WTC11 (cell line): ENCODE measurements around the gene RUNX1.

Source experiments
- JUN ChIP-seq: sonication (generic); formaldehyde crosslinking; IDR thresholded peaks from 2 replicates; pipeline ENCODE4 v1.8.0; 2023; ENCODE audit warnings: mild to moderate bottlenecking, missing genetic modification reagents
- MYBL2 ChIP-seq: sonication (generic); formaldehyde crosslinking; IDR thresholded peaks from 2 replicates; pipeline ENCODE4 v1.8.1; 2023; ENCODE audit warnings: mild to moderate bottlenecking, moderate library complexity, missing genetic modification reagents
- SP1 ChIP-seq: sonication (generic); formaldehyde crosslinking; conservative IDR thresholded peaks from 2 replicates; pipeline ENCODE4 v1.8.1; 2022; ENCODE audit warnings: missing genetic modification reagents
- TF ChIP-seq, protein P1 (sequence below): sonication (generic); formaldehyde crosslinking; IDR thresholded peaks from 2 replicates; pipeline ENCODE4 v1.8.1; 2022; ENCODE audit warnings: missing genetic modification reagents, borderline replicate concordance
- TF ChIP-seq, protein P2 (sequence below): sonication (generic); formaldehyde crosslinking; IDR thresholded peaks from 2 replicates; pipeline ENCODE4 v1.8.1; 2022; ENCODE audit warnings: low read depth, missing genetic modification reagents, borderline replicate concordance
- TF ChIP-seq, protein P3 (sequence below): sonication (generic); formaldehyde crosslinking; IDR thresholded peaks from 2 replicates; pipeline ENCODE4 v1.8.0; 2022; ENCODE audit warnings: missing genetic modification reagents
- TF ChIP-seq, protein P4 (sequence below): sonication (generic); formaldehyde crosslinking; IDR thresholded peaks from 2 replicates; pipeline ENCODE4 v1.8.0; 2023; ENCODE audit warnings: missing genetic modification reagents
- TF ChIP-seq, protein P5 (sequence below): fragments of 200-600 bp; IDR thresholded peaks from 2 replicates; pipeline ENCODE4 v1.8.0; 2022; ENCODE audit warnings: antibody characterized with exemption
- TF ChIP-seq, protein P6 (sequence below): sonication (generic); formaldehyde crosslinking; IDR thresholded peaks from 2 replicates; pipeline ENCODE4 v1.8.1; 2022; ENCODE audit warnings: low read depth, mild to moderate bottlenecking, moderate library complexity, missing genetic modification reagents, borderline replicate concordance

DNA sequence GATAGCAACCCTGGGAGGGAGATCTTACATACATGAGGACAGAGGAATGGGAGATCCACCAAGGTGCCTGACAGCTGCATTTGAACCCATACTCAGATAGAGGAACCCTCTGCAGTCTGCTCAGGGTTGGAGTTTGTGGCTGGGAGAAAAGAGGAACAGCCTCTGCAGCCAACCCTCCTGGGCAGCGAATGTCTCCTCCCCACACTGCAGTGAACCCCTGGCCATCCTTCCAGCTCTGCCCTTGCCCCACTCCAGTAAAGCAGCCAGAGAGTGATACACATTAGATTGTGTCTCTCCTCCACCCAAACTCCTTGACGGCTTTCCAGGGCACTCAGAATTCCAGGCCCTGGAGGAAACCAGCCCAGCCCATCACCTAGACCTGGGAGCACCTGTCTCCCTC lies 137.7 kb downstream of the RUNX1 start:
- TF ChIP-seq, protein P1, sequence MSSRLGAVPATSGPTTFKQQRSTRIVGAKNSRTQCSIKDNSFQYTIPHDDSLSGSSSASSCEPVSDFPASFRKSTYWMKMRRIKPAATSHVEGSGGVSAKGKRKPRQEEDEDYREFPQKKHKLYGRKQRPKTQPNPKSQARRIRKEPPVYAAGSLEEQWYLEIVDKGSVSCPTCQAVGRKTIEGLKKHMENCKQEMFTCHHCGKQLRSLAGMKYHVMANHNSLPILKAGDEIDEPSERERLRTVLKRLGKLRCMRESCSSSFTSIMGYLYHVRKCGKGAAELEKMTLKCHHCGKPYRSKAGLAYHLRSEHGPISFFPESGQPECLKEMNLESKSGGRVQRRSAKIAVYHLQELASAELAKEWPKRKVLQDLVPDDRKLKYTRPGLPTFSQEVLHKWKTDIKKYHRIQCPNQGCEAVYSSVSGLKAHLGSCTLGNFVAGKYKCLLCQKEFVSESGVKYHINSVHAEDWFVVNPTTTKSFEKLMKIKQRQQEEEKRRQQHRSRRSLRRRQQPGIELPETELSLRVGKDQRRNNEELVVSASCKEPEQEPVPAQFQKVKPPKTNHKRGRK (CRISPR knock-in tag), result no peak
- TF ChIP-seq, protein P2, sequence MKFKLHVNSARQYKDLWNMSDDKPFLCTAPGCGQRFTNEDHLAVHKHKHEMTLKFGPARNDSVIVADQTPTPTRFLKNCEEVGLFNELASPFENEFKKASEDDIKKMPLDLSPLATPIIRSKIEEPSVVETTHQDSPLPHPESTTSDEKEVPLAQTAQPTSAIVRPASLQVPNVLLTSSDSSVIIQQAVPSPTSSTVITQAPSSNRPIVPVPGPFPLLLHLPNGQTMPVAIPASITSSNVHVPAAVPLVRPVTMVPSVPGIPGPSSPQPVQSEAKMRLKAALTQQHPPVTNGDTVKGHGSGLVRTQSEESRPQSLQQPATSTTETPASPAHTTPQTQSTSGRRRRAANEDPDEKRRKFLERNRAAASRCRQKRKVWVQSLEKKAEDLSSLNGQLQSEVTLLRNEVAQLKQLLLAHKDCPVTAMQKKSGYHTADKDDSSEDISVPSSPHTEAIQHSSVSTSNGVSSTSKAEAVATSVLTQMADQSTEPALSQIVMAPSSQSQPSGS (CRISPR knock-in tag), result no peak
- TF ChIP-seq SP1 (CRISPR knock-in tag), result no peak
- TF ChIP-seq, protein P3, sequence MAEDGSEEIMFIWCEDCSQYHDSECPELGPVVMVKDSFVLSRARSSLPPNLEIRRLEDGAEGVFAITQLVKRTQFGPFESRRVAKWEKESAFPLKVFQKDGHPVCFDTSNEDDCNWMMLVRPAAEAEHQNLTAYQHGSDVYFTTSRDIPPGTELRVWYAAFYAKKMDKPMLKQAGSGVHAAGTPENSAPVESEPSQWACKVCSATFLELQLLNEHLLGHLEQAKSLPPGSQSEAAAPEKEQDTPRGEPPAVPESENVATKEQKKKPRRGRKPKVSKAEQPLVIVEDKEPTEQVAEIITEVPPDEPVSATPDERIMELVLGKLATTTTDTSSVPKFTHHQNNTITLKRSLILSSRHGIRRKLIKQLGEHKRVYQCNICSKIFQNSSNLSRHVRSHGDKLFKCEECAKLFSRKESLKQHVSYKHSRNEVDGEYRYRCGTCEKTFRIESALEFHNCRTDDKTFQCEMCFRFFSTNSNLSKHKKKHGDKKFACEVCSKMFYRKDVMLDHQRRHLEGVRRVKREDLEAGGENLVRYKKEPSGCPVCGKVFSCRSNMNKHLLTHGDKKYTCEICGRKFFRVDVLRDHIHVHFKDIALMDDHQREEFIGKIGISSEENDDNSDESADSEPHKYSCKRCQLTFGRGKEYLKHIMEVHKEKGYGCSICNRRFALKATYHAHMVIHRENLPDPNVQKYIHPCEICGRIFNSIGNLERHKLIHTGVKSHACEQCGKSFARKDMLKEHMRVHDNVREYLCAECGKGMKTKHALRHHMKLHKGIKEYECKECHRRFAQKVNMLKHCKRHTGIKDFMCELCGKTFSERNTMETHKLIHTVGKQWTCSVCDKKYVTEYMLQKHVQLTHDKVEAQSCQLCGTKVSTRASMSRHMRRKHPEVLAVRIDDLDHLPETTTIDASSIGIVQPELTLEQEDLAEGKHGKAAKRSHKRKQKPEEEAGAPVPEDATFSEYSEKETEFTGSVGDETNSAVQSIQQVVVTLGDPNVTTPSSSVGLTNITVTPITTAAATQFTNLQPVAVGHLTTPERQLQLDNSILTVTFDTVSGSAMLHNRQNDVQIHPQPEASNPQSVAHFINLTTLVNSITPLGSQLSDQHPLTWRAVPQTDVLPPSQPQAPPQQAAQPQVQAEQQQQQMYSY, result no peak
- TF ChIP-seq, protein P4, sequence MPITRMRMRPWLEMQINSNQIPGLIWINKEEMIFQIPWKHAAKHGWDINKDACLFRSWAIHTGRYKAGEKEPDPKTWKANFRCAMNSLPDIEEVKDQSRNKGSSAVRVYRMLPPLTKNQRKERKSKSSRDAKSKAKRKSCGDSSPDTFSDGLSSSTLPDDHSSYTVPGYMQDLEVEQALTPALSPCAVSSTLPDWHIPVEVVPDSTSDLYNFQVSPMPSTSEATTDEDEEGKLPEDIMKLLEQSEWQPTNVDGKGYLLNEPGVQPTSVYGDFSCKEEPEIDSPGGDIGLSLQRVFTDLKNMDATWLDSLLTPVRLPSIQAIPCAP (CRISPR knock-in tag), result no peak
- TF ChIP-seq, protein P5, sequence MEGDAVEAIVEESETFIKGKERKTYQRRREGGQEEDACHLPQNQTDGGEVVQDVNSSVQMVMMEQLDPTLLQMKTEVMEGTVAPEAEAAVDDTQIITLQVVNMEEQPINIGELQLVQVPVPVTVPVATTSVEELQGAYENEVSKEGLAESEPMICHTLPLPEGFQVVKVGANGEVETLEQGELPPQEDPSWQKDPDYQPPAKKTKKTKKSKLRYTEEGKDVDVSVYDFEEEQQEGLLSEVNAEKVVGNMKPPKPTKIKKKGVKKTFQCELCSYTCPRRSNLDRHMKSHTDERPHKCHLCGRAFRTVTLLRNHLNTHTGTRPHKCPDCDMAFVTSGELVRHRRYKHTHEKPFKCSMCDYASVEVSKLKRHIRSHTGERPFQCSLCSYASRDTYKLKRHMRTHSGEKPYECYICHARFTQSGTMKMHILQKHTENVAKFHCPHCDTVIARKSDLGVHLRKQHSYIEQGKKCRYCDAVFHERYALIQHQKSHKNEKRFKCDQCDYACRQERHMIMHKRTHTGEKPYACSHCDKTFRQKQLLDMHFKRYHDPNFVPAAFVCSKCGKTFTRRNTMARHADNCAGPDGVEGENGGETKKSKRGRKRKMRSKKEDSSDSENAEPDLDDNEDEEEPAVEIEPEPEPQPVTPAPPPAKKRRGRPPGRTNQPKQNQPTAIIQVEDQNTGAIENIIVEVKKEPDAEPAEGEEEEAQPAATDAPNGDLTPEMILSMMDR, result no peak
- no peak for TF ChIP-seq JUN (CRISPR knock-in tag)
- TF ChIP-seq, protein P6, sequence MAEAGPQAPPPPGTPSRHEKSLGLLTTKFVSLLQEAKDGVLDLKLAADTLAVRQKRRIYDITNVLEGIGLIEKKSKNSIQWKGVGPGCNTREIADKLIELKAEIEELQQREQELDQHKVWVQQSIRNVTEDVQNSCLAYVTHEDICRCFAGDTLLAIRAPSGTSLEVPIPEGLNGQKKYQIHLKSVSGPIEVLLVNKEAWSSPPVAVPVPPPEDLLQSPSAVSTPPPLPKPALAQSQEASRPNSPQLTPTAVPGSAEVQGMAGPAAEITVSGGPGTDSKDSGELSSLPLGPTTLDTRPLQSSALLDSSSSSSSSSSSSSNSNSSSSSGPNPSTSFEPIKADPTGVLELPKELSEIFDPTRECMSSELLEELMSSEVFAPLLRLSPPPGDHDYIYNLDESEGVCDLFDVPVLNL (CRISPR knock-in tag), result no peak
- TF ChIP-seq MYBL2 (CRISPR knock-in tag), result no peak
